Vagina (tissue), 2 donors: ENCODE data around the gene ALDH3B1.
A peak's percentile ranks its signal among the peaks of the same experiment; 100 is the strongest.

Source experiments
- POLR2A ChIP-seq, 2 donors: fragments of 450-650 bp; IDR thresholded peaks; one replicate each; pipeline ENCODE4 v1.6.1; 2017; ENCODE audit warnings: antibody characterized with exemption in 2 of 2, mild to moderate bottlenecking in 2 of 2, moderate library complexity in 2 of 2
- POLR2AphosphoS5 ChIP-seq, 2 donors: sonication (generic); formaldehyde crosslinking; IDR thresholded peaks; one replicate each; pipeline ENCODE4 v1.9.0; 2017; ENCODE audit warnings: antibody characterized with exemption in 2 of 2, mild to moderate bottlenecking in 2 of 2, low read depth in 1 of 2; ENCODE audit not compliant: insufficient read depth in 1 of 2
- TF ChIP-seq, protein P1 (sequence below), 3 experiments: fragments of 450-650 bp in 2 of 3; fragments of 200-600 bp in 1 of 3; sonication (generic) in 1 of 3; IDR thresholded peaks; one replicate each; pipeline ENCODE4 v1.5.1; 2017 to 2019; ENCODE audit warnings: antibody characterized with exemption in 3 of 3, mild to moderate bottlenecking in 2 of 3, moderate library complexity in 2 of 3

DNA sequence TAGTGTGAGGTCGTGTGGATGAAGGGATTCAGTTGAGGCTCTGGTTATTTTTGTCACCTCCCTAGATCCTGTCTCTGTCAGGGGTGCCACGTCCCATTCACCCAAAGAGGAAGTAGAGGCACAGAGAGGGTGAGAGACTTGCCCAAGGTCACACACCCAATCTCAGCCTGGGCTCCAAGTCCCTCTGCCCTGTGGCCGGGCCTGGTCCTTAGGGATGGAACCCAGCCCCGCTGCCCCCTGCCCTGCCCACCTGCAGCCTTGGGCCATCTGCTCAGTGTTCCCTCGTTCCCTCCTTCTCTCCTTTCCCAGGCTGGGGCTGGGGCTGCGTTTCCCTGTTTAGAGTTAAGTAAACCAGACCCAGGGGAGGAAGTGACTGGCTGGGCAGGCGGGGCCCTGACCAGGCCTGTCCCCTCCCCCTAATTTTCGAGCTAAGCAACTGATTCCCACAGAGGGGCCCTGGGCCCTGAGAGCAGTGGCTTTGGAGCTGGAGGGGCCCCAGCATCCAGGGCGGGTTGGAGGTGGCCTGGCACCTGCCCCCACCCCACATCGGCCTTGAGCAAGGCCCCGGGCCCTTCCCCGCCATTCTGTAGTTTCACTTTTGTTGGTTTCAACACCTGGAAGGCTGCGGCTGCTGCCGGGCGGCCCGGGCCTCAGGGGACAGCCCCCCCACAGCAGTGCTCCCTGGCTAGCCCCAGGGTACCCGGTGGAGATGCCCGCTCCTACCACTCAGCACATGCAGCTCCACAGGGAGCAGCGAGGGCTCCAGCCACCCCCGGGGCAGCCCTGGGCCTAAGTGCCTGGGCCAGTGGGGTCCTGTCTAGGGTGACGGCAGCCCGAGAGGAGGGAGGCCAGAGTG, 30.2 kb downstream of the ALDH3B1 start:
- TF ChIP-seq, protein P1, sequence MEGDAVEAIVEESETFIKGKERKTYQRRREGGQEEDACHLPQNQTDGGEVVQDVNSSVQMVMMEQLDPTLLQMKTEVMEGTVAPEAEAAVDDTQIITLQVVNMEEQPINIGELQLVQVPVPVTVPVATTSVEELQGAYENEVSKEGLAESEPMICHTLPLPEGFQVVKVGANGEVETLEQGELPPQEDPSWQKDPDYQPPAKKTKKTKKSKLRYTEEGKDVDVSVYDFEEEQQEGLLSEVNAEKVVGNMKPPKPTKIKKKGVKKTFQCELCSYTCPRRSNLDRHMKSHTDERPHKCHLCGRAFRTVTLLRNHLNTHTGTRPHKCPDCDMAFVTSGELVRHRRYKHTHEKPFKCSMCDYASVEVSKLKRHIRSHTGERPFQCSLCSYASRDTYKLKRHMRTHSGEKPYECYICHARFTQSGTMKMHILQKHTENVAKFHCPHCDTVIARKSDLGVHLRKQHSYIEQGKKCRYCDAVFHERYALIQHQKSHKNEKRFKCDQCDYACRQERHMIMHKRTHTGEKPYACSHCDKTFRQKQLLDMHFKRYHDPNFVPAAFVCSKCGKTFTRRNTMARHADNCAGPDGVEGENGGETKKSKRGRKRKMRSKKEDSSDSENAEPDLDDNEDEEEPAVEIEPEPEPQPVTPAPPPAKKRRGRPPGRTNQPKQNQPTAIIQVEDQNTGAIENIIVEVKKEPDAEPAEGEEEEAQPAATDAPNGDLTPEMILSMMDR (IDR thresholded peaks at IDR 0.05), result no peak
- peak; percentile 25 to 68 for TF ChIP-seq POLR2AphosphoS5 (IDR thresholded peaks at IDR 0.05; ENCODE audit: insufficient read depth in 1 of 2, low read depth in 1 of 2)
- no peak for TF ChIP-seq POLR2A (IDR thresholded peaks at IDR 0.05)
